Pulmonary artery endothelial cell (primary cell): ENCODE results near the gene KRTAP21-2. TPM values are rescaled to one million over a fixed set of nuclear protein-coding genes. Genes with fewer than 3 reads are reported as not detected.
"Not testable (repeated sequence)": the region's sequence is repeated elsewhere in the genome, so short reads cannot be mapped to it uniquely, and the experiment has no call there.

ENCODE experiments used
- DNase-seq: peaks from one replicate; pipeline ENCODE4 v3.0.0-alpha.2; 2011; ENCODE audit warnings: low read depth, low spot score
- total RNA-seq: library from RNA; depleted of rRNA; stranded (reverse); fragments of >200 nt; gene quantifications from 2 replicates; pipeline ENCODE4 v1.2.3, GENCODE V29; 2014

The KRTAP21-2 gene
- not detected in 2 replicates for total RNA-seq

DNA sequence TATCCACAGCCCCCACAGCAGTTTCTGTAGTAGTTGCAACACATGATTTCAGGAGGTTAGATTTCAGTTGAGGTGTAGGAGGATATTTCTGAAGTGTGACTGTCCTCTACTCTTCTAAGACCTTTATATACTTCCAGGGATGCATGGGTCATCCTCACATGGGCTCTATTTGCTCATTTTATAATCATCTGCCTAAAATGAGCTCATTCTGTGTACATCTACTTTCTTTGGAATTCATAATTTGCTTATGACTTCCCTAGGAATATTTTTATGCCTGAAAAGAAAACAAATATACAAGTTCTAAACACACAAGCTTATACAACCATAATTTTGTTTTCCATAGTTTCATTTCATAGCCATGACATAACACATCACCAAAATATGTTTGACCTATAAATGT, at the start of gene KRTAP21-2:
TSS of gene KRTAP21-2 (minus strand) at position 101 of the 400 bp plus-strand sequence. CDS start at position 44, 57 bp downstream.
- DNase-seq = no peak

DNA sequence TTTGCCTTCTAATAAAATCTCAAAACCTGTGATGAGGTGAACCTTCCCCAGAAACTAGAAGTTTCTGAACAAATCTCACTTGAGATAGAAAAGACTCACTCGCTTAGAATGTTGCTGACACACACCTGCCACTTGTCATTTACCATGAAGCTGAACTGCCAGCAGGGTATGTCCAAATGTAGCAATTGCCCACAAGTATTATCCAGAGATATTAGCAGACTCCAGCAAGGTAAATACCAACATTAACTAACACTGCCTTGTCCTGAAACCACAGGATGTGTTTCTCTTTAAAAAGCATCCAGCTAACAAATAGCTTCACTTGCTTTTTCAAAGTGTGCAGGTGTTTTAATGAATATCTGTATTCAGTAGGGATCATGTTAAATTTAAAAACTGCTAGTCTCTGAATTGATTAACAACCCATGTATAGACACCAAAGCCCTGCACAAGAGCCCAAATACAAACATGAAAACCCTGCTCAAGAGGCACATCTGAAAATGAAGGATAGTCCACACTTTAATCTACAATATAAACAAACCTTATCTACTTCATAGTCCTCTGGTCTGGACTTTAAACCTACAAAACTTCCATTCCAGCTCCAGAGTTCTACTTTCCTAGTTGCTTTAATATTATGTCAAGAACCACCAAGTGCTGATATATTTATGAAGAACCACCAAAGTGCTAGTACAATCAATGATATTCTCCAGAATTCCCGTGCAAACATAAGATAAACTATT, 46.7 kb upstream of the KRTAP21-2 start:
- DNase-seq = no peak

DNA sequence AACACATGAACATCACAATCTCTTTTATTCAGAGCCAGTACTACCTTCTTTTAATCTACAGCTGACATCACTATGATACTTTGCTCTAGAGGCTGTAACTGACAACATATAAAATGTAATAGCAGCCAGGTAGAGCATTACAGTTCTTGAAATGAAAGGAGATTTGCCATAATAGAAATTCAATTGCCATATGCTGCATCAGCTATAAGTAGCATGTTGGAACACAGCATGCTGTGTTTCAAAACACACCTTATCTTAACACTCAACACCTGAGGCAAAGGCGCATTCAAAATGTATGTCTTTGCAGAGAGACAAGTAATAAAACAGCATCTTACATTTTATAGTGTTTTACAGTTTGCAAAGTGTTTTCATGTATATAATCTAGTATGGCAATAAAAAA, 32.2 kb upstream of the KRTAP21-2 start:
- no peak for DNase-seq

DNA sequence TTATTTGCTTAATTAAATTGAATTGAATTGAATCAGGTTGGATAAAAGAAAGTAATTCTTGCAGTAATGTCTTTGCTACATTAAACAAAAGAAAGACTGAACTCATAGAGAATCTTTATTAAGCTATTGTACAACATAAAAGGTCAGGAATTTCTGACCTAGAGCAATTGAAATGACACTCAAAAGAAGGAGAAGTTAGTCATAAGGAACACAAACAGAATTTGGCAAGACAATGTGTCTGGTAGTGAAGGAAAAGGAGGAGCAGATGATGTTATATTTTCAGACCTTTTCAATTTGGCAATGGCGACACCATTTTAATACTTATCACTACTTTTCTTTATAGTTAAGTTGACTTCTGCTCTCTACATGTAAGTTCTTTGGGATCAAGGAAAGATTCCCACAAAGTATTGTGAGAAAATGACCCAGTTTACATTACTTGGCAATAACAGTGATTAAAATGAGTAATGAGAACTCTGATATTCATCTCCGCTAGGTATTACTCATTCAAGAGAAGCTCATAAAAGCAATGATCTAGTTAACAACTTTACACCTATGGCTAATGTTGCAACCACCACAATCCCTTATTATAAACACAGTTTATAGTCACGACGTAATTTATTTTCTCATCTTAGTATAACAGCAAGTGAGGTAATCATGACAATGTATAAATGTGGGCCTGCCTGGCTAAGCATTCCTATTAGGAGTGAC, 22.8 kb upstream of the KRTAP21-2 start:
- no peak for DNase-seq

DNA sequence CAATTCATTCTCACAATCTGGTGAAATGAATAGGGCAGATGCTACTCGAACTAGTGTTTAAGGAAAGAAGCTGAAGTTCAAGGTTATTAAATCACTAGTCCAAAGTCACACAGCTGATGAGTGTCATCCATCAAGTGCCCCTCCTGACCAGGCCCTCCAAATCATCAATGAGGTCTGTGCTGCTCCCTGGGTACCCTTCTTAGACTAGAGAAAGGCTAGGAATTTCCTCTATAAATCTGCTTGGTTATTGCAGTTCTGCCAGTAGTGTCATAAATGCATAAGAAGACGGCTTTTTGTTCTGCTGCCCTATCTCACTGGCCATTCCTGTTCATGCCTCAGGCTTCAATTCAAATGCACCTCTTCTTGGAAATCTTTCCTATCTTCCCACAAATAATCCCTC, 13.7 kb upstream of the KRTAP21-2 start:
- DNase-seq = no peak

DNA sequence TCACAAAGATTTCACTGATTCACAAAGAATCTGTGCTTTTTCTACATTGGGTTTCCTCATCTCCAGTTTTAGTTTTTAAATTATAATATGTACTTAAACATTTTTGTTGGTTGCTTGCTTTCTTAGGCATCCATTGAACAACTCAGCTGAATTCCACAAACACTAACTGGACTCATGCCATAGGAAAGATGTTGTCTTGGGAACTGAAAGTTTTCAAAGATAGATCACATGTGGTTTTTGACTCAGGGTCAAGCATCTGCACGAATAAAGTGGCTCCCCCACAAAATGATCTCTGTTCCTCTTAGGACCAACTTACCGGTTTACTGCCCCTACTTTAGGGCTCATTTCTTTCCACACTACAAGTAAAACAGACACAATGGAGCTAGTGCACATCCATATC, 11.2 kb upstream of the KRTAP21-2 start:
- DNase-seq = no peak

DNA sequence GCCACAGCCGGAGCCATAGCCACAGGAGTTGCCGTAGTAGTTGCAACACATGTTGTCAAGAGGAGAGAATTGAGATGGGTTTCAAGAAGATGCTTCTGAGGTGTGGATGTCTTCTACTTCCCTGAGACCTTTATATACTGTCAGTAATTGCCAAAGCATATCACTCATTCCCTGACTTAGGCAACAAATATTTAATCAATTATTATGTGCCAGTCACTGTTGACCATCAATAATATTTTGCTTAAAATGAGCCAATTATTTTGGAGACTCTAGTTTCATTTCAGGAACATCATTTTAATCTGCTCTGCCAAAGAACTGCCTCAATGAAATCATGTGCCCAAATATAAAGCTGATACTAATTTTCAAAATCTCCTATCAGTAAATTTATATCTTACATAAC, 8.3 kb upstream of the KRTAP21-2 start, which contains the start of gene KRTAP21-1:
TSS of gene KRTAP21-1 (minus strand) at position 101 of the 400 bp plus-strand sequence. CDS start at position 51, 50 bp downstream.
- not testable (repeated sequence) for DNase-seq

DNA sequence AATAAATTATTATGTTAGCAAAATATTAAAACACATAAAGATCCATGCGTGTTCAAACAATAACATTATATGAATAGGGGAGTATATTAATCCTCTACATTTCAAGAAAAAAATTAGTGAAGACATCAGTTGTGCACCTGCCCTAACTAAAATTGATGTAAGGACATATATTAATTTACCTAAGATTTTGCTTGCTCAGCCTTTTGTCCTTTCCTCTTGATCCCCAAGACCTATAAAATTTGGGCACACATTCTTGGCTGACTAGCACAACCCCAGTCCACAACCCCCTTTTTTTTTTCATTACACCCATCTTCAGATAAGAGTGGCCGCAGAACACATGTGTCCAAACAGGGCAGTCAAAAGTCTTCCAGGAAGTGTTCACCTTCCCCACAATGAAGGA, 6.6 kb downstream of the KRTAP21-2 start:
- no peak for DNase-seq

DNA sequence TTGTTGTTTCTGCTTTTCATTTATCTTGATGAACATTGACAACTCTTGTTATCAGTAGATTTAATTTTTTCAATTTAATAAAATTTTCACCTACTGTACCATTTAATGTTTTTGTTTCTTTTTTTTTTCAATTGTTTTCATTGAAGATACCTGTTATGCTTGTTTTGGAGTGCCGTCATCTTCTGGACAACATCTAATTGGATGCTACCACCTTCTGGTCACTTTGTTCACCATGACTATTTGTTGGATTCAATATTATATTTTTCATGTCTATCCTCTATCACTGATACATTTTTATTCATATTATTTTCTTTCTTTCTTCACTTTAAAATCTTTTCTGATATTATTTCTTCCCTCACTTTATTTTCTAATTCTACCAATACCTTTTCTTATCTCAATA, 14.0 kb downstream of the KRTAP21-2 start:
- DNase-seq = no peak

DNA sequence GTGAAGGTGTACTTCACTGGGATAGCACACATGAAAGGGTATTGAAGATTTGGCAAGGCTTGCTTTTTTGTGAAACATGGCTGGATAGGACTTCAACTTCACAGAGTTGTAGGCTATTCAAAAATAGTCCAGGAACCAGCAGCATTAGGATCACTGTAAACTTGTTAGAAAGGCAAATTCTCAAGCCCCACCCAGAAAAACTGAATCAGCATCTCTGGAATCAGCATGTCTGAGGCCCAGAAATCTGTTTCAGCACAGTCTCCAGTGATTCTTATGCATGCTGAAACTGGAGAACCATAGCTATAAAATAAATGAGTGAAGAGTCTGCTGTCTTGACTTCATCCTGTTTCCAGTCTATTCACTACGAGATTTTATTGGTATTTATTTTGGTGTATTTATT, 20.3 kb downstream of the KRTAP21-2 start:
- no peak for DNase-seq

DNA sequence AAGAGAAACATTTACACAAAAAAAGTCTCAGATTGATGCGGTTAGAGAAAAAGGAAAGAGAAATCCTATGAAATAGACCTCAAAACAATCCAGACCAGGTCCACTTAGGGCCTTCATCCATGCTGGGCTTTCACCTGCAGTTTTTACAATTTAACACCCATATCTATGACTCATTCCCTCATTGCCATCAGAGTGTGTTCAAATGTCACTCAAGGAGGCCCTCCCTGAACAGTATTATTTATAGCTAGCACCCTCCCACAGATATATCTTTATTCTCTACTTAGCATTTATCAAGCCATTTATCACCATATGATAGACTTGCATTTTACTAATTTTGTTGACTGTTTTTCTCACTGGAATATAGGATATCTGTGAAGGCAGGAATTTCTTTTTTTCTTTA, 27.7 kb downstream of the KRTAP21-2 start:
- no peak for DNase-seq

DNA sequence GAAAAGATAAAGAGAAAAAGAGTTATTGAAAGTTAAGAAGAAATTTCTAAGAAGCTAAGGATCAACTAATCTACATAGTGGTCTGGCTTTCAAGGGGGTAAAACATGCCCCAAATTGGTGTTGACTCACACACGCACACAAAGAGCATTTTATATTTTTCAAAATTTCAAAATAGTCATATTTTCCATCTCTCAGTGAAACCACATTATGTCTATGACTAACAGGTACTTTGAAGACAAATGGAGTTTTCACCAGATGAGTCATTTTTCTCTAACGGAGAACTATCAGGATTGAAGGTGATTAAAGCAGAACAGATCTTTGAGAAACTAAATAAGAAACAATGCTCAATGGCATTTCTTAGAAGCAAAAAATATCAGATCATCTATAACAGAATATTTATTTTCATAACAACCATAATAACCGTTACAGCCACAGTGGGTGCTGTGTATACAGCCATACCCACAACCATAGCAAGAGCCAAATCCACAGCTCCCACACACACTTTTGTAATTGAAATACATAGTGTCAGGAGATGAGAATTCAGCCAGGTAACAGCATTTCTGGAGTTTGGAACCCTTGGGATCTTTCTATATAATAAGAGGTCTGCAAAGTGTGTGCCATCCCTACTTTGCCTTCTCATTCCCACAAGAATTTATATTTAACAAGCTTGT, 28.7 kb downstream of the KRTAP21-2 start, which contains the start of gene KRTAP21-3:
TSS of gene KRTAP21-3 (minus strand) at position 539 of the 671 bp plus-strand sequence. CDS start at position 521, 18 bp downstream.
- no peak for DNase-seq

DNA sequence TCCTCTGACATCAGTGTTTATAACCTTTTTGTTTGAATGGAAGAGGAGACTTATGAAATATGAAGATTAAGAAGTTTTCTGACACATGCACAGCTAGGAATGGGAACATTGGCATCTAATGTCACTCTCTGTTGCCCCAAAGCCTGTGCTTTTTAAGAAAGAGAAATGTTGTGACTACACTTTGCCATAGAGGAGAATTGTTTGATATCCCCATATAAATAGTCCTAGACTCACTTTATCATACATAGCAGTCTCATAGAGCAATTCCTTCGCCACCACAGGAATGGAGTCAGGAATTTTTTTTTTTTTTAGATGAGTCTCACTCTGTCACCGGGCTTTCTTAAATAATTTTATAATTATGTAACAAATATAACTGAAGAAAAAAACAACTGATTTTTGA, 30.0 kb downstream of the KRTAP21-2 start:
- no peak for DNase-seq

DNA sequence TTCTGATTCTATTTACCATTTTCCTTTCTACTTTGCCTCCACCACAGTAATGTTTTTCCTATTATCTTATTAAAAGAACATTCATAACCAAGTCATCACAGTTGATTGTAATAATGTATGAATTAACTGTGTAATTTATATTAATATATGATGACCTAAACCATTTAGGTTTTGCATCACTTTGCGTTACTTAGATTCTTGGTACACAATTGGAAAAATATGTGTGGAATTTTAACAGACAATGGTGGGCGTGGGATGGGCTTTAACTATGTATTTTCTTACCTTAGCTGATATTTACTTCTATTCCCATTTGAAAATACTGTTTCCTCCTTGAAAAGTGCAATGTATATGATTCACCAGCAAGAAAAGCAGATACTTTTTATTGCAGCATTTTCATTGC, 32.1 kb downstream of the KRTAP21-2 start:
- DNase-seq = no peak

DNA sequence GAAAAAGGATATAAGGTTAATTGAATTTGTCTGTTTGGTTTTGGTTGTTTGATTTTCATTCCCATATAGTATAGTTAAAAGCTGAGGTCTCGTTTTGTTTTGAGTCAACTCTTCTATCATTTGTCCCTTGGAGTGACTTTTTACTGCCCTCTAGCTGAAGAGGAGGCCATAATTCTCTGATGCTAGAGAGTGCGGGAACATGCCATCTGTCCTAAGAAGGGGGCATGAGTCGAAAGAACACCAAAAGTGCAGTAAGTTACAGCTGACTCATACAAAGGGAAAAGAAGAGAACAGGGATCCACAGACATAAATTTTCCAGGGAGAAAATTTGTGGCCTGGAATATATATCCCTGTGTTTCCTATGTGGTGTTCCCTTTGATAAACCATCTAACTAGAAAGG, 32.6 kb downstream of the KRTAP21-2 start:
- no peak for DNase-seq

DNA sequence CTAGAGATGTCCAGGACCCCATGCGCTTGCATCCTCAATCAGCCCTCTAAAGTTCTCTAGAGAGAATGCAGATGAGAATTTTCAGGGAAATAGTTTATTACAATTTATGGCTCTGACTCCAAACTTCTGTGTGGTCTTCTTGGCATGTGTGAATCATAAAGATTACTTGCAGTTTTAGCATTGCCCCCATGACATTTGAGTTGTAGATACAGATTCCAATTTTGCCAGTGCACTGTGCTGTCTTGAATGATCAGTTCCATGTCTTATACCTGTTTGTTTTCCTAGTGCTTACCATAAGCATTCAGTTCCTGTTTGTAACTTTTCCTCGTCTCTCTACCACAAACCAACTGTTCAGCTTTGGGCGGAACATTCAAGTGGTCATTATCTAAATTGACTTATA, 33.3 kb downstream of the KRTAP21-2 start:
- DNase-seq = no peak

DNA sequence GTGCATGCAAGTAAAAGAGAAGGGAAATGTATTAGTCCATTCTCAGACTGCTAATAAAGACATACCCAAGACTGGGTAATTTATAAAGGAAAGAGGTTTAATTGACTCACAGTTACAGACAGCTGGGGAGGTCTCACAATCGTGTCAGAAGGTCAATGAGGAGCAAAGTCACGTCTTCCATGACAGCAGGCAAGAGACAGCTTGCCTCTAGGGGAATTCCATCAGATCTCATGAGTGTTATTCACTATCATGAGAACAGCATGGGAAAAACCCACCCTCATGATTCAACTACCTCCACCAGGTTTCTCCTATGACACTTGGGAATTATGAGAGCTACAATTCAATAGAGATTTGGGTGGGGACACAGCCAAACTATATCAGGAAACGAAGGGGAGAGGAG, 36.6 kb downstream of the KRTAP21-2 start:
- no peak for DNase-seq

DNA sequence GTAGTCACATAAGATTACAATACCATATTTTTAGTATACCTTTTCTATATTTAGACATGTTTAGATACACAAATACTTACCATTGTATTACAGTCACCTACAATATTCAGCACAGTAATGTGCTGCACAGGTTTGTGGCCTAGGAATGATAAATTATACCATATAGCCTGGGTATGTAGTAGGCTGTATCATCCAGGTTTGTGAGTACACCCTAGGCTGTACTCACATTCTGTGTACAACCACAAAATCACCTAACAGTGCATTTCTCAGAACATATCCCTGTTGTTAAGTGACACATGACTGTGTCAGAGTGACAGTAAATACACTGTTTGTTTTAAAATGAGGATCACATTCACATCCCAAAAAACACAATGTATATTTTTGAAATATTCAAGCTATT, 39.6 kb downstream of the KRTAP21-2 start:
- DNase-seq = no peak
